HL-60/S4 treated with retinoic acid at 250 ng/mL for 4 days and 3 days (cell line): ENCODE data around the gene PGLYRP4.

Experiments
- in situ Hi-C: fragments of 300-500 bp; cut with MboI; formaldehyde crosslinking; loops from 2 replicates; pipeline ENCODE4 v1.7.0; 2022; ENCODE audit warnings: low sequenced_read_pairs

PGLYRP4 gene

GRCh38 chr1:153348511-153349362 lies at the start of gene PGLYRP4:
PGLYRP4 (minus strand) TSS chr1:153348841; CDS start chr1:153347932, 909 bp downstream.
- in situ Hi-C loops = no loop called here

- in situ Hi-C loops = loop anchor here (5.0 kb wide), 1 partner anchor 46 kb away; no protein-coding TSS in a partner anchor
Observed at GRCh38 chr1:153397924-153398651, 49.4 kb upstream of the PGLYRP4 start.

- in situ Hi-C loops = loop anchor here (5.0 kb wide), 1 partner anchor 45 kb away; no protein-coding TSS in a partner anchor
Observed at GRCh38 chr1:153397051-153397923, 48.6 kb upstream of the PGLYRP4 start.

- in situ Hi-C loops = loop anchor here (5.0 kb wide), 1 partner anchor 44 kb away; no protein-coding TSS in a partner anchor
Observed at GRCh38 chr1:153396461-153396860, 47.8 kb upstream of the PGLYRP4 start.

- in situ Hi-C loops = loop anchor here (5.0 kb wide), 1 partner anchor 43 kb away; no protein-coding TSS in a partner anchor
Observed at GRCh38 chr1:153395776-153396175, 47.1 kb upstream of the PGLYRP4 start.

- in situ Hi-C loops = loop anchor here (5.0 kb wide), 1 partner anchor 43 kb away; no protein-coding TSS in a partner anchor
Observed at GRCh38 chr1:153395136-153395685, 46.6 kb upstream of the PGLYRP4 start.

- in situ Hi-C loops = no loop called here
Observed at GRCh38 chr1:153394391-153394790, 45.8 kb upstream of the PGLYRP4 start.

- in situ Hi-C loops = no loop called here
Observed at GRCh38 chr1:153393926-153394325, 45.3 kb upstream of the PGLYRP4 start.

GRCh38 chr1:153392822-153393221 lies 44.2 kb upstream of the PGLYRP4 start:
- in situ Hi-C loops = no loop called here

GRCh38 chr1:153392258-153392657 lies 43.6 kb upstream of the PGLYRP4 start:
- in situ Hi-C loops = no loop called here

GRCh38 chr1:153390938-153391710 lies 42.5 kb upstream of the PGLYRP4 start, which contains the start of gene S100A8:
S100A8 (minus strand) TSS chr1:153391073; CDS start chr1:153390535, 538 bp downstream.
- in situ Hi-C loops = no loop called here

GRCh38 chr1:153389973-153390879 lies 41.6 kb upstream of the PGLYRP4 start:
- in situ Hi-C loops = no loop called here

- in situ Hi-C loops = no loop called here
Observed at GRCh38 chr1:153389401-153389800, 40.8 kb upstream of the PGLYRP4 start.

GRCh38 chr1:153387785-153388184 lies 39.1 kb upstream of the PGLYRP4 start:
- in situ Hi-C loops = no loop called here

- in situ Hi-C loops = no loop called here
Observed at GRCh38 chr1:153387001-153387400, 38.4 kb upstream of the PGLYRP4 start.

- in situ Hi-C loops = no loop called here
Observed at GRCh38 chr1:153386500-153386901, 37.9 kb upstream of the PGLYRP4 start.

GRCh38 chr1:153384958-153385580 lies 36.4 kb upstream of the PGLYRP4 start:
- in situ Hi-C loops = no loop called here

GRCh38 chr1:153380711-153381110 lies 32.1 kb upstream of the PGLYRP4 start:
- in situ Hi-C loops = no loop called here
